ENCODE results near the gene BCKDK.

The BCKDK gene

DNA sequence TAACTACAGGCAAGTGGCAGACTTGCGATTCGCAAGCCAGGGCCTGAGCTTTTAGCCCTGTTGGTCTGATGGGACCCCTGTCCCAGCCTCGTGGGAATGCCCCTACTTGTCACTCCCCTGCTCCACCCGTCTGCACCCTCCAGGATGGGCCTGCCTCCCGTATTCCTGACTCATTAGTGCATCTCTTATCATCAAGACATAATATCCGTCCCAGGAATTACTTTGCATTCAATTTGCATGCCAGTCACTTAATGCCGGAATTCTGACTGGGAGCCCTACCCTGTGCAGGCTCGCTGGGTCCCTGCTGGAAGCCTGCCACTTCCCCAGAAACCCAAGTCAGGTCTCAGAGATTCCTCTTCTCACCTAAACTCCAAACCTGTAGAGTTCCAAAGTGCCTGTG, 22.8 kb upstream of the BCKDK start:
- ATAC-seq: no peak
- peaks cover 6% of the 10 kb centered on the region for H3K36me3 Mint-ChIP-seq (ENCODE audit: low read depth)
- H3K27ac Mint-ChIP-seq: no peak overlapping the region
- H3K9me3 Mint-ChIP-seq: no peaks in the 10 kb centered on the region
- no peak for DNase-seq
- peaks cover 2% of the 10 kb centered on the region for H3K4me1 Mint-ChIP-seq
- no peaks in the 10 kb centered on the region for H3K27me3 Mint-ChIP-seq
- H3K4me3 Mint-ChIP-seq: no peak overlapping the region

DNA sequence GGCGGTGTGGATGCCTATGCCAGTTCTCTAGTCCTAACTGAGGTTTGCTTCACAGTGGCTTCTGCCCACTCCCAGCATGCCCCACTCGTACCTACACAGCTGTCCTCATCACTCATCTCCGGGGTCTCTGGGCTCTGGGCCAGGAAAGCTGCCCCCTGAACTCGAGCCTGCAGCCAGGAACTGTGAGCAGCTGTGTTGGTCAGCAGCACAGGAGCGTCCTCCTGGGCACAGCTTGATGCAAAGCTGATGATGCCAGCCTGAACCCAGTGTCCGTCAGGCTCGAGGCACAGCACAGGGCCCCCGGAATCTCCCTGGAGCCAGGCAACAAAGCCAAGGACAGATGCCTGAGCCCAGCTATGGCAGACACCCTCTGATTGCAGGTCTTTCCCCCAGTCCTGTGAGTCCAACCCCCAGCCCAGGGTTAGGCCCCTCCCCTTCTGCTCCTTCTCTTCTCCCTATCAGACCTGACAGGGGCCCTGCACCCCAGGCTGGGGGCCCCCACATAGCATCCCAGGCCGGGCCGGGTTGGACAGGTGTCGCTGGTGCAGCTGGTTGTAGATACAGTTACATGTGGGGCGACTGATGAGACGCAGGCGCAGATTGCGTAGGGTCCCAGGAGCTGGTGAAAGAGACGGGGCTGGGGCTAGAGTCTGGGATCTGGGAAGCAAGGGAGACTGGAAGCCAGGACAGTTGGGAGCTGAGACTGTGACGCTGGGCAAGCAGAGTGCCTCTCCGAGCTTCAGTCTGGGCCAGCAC, 22.1 kb upstream of the BCKDK start:
- Mint-ChIP-seq H3K9me3 (no peaks in the 10 kb centered on the region), H3K36me3 (ENCODE audit: low read depth) (peaks cover 5% of the 10 kb centered on the region), H3K27ac (peak overlapping the region; percentile 13), H3K4me3 (no peak overlapping the region), H3K27me3 (no peaks in the 10 kb centered on the region), H3K4me1 (peaks cover 6% of the 10 kb centered on the region)
- no peak for ATAC-seq
- DNase-seq: no peak

- Mint-ChIP-seq H3K36me3 (ENCODE audit: low read depth) (peaks cover 8% of the 10 kb centered on the region), H3K27me3 (no peaks in the 10 kb centered on the region), H3K27ac (no peak overlapping the region), H3K4me1 (peaks cover 6% of the 10 kb centered on the region), H3K4me3 (no peak overlapping the region), H3K9me3 (no peaks in the 10 kb centered on the region)
- ATAC-seq: no peak
- no peak for DNase-seq
Measured at GRCh38 chr16:31086629-31086906, 21.6 kb upstream of the BCKDK start.

DNA sequence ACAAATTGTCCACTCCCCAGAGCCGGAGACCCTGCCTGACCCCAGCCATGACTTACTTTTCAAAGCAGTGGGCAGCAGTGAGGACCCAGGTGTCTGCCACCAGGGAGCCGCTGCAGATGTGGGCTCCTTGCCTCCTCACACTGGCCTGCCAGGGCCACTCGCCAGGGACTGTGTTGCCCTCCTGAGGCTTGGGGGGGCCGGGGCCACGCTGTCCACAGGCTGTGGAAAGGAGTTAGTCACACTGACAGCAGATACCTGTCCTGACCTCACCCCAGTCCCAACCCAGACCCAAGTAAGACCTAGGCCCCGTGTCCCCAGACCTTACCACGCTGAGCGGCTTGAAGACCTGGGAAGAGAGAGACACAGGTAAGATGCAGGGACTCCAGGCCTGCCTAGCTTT, 20.7 kb upstream of the BCKDK start:
- H3K27me3 Mint-ChIP-seq: no peaks in the 10 kb centered on the region
- H3K36me3 Mint-ChIP-seq (ENCODE audit: low read depth): peaks cover 6% of the 10 kb centered on the region
- peaks cover 4% of the 10 kb centered on the region for H3K4me1 Mint-ChIP-seq
- DNase-seq (no peak), ATAC-seq (no peak)
- no peak overlapping the region for H3K27ac Mint-ChIP-seq
- no peak overlapping the region for H3K4me3 Mint-ChIP-seq
- H3K9me3 Mint-ChIP-seq: no peaks in the 10 kb centered on the region

DNA sequence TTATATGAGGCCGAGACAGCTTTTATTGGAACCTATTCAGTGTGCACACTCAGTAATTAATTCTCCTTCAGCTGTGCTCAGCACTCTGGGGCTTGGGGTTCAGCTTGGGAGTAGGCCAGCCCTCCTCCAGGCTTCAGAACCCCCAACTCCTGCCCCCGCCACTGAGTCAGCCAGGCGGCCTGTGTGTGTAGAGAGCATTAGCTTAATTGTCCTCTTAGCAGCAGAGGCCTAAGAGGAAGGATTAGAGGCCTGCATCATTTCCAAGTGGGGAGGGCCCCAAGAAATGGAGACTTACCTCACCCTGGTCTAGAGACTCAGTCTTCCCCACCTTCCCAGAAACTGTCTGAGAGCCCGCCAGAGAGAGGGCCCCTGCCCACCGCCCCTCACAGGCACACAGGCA, 20.2 kb upstream of the BCKDK start:
- Mint-ChIP-seq H3K4me3 (no peak overlapping the region), H3K27me3 (no peaks in the 10 kb centered on the region), H3K9me3 (no peaks in the 10 kb centered on the region), H3K36me3 (ENCODE audit: low read depth) (peaks cover 6% of the 10 kb centered on the region), H3K4me1 (peaks cover 4% of the 10 kb centered on the region), H3K27ac (no peak overlapping the region)
- ATAC-seq (no peak), DNase-seq (no peak)

DNA sequence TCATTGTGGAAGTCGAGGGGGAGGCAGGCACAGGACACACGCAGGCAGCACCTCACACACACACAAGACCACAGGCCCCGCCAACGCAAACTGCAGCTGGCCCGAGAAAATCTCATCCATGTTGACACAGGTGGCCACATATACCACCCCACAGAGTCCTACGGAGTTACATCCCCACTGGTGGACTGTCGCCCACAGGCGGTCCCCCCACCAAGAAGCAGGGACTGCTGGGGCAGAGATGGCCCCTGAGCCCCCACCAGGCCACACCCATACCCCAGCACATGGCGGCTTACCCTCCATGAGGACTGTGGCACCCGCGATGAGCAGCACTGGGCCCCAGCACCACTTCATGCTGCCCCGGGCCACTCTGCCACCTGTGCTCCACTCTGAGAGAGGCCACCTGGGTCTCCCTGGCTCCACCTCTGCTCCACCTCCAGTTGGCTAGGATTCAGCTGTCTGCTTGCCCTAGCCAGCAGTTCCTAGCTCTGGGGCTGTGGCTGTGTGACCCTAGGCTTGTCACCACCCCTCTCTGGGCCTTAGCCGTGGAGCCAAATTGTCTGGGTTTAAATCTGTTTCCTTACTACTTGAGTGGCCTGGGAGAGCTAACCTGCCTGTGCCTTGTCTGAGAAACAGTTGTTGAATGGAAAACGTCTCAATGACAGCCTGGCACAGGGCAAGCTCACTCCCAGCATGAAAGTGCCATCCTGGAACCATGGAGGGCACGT, 19.6 kb upstream of the BCKDK start, which contains the start of gene PRSS53:
PRSS53 (minus strand) TSS at position 485 of the 725 bp plus-strand sequence; CDS start at position 351, 134 bp downstream.
- Mint-ChIP-seq H3K27ac (peak within 1 kb of the TSS; percentile 55), H3K4me1 (peaks cover 4% of the 10 kb centered on the region), H3K36me3 (ENCODE audit: low read depth) (peaks cover 6% of the 10 kb centered on the region), H3K9me3 (no peaks in the 10 kb centered on the region), H3K27me3 (no peaks in the 10 kb centered on the region), H3K4me3 (no peak within 1 kb of the TSS)
- ATAC-seq (no peak), DNase-seq (no peak)

DNA sequence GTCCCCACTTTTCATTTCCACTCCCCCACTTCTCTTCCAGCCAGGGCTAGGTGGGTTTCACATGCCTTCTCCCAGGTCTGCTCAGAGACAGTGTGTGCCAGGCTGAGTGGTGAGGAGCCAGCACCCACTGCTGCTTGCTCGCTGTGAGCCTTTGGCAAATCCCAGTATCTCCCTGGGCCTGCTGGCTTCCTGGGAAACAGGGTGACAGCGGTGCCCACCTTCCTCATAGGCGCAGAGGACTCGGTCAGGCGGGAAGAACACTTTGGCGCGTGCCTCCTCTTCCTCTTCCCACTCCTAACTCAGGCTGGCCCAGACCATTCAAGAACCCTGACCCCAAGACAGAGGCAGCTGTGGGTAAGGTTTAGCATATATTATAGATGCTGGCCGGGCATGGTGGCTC, 19.0 kb upstream of the BCKDK start:
- ATAC-seq: no peak
- H3K4me1 Mint-ChIP-seq: peaks cover 10% of the 10 kb centered on the region
- H3K27ac Mint-ChIP-seq: peak overlapping the region; percentile 55
- no peaks in the 10 kb centered on the region for H3K9me3 Mint-ChIP-seq
- H3K4me3 Mint-ChIP-seq: no peak overlapping the region
- no peak for DNase-seq
- peaks cover 6% of the 10 kb centered on the region for H3K36me3 Mint-ChIP-seq (ENCODE audit: low read depth)
- H3K27me3 Mint-ChIP-seq: no peaks in the 10 kb centered on the region

DNA sequence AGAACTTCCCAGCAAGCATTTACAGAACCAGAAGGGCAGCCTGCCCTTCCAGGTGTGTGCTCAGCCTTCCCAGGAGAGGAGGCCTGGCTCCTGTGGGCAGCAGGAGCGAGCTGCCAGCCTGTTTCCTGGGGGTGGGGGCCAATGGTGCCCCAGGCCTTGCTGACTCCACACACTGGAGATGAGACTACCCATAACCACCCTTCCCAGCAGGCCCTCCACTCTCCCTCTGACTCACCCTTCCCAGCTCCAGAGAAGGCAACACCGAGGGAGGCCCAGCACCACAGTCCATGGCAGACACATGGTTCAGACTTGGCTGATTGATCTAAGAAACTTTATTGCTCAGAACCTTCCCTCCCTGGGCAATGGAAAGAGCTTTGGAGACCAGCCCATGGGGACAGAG, 17.6 kb upstream of the BCKDK start:
- peaks cover 19% of the 10 kb centered on the region for H3K4me1 Mint-ChIP-seq
- H3K27ac Mint-ChIP-seq: no peak overlapping the region
- peaks cover 6% of the 10 kb centered on the region for H3K36me3 Mint-ChIP-seq (ENCODE audit: low read depth)
- H3K27me3 Mint-ChIP-seq: no peaks in the 10 kb centered on the region
- ATAC-seq (no peak), DNase-seq (no peak)
- H3K9me3 Mint-ChIP-seq: no peaks in the 10 kb centered on the region
- no peak overlapping the region for H3K4me3 Mint-ChIP-seq

- Mint-ChIP-seq H3K9me3 (no peaks in the 10 kb centered on the region), H3K27ac (no peak overlapping the region), H3K36me3 (ENCODE audit: low read depth) (peaks cover 6% of the 10 kb centered on the region), H3K4me3 (peak overlapping the region; percentile 26), H3K4me1 (peaks cover 25% of the 10 kb centered on the region), H3K27me3 (no peaks in the 10 kb centered on the region)
- no peak for DNase-seq
- ATAC-seq: no peak
Measured at GRCh38 chr16:31092330-31092729, 15.9 kb upstream of the BCKDK start.

DNA sequence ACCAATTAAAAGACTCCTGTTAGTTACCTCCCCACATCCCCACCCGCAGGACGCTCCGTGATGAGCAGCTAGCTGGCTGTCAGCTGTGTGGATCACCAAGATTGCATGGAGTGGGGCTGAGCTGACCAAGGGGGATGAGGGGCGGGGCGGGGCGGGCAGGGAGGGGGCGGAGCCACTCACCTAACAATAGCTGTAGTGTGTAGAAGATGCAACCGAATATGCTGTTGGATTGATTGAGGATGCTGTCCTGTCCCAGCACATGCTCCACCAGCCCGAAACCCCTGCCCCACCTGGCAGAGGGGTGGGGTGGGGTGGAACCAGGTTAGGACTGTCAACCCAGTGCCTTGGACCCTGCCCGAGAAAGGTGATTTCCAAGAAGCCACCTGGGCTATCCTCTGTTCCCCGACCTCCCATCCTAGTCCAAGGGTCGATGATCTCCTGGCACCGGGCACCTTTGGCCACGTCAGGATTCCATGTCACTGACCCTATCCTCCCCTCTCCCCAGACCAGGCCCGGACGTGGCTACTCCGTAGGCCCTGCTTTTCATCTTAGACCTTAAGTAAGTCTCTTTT, 15.0 kb upstream of the BCKDK start:
- ATAC-seq (no peak), DNase-seq (no peak)
- Mint-ChIP-seq H3K4me1 (peaks cover 25% of the 10 kb centered on the region), H3K4me3 (peak overlapping the region; percentile 97), H3K27me3 (no peaks in the 10 kb centered on the region), H3K27ac (no peak overlapping the region), H3K9me3 (no peaks in the 10 kb centered on the region), H3K36me3 (ENCODE audit: low read depth) (peaks cover 6% of the 10 kb centered on the region)

- H3K4me1 Mint-ChIP-seq: peaks cover 25% of the 10 kb centered on the region
- peak overlapping the region; percentile 88 for H3K27ac Mint-ChIP-seq
- DNase-seq: peak; percentile 21
- no peaks in the 10 kb centered on the region for H3K9me3 Mint-ChIP-seq
- H3K4me3 Mint-ChIP-seq: peak overlapping the region; percentile 97
- H3K36me3 Mint-ChIP-seq (ENCODE audit: low read depth): peaks cover 6% of the 10 kb centered on the region
- no peaks in the 10 kb centered on the region for H3K27me3 Mint-ChIP-seq
- ATAC-seq: no peak
Measured at GRCh38 chr16:31094088-31094423, 14.1 kb upstream of the BCKDK start.

DNA sequence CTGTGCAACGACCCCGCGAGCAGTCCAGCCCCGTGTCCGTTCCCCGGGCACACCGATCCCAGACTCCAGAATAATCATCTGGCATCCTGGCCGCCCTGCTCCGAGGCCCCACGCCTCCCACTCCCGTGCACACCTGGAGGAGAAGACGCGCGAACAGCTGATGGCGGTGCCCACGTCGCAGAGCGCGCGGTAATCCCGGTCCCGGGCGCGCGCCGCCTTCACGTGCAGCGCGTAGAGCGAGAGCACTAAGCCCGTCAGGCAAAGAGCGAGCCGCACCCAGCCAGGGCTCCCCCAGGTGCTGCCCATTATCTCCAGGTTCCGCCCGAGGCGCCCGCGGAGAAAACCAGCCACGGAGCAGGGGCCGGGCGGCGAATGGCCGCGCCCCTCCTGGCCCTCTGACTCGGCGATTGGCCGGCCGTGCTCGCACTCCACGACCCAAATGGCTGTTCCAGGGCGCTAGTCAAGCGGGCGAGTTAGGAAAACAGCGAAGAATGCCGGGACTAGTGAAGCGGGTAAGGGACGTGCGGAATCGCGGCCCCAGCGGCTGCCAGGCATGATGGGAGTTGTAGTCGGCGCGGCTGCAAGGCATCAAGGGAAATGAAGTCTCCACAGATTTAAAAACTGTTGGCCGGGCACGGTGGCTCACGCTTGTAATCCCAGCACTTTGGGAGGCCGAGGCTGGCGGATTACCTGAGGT, 13.6 kb upstream of the BCKDK start, which contains the start of gene VKORC1:
VKORC1 (minus strand) TSS at position 374 of the 697 bp plus-strand sequence; CDS start at position 306, 68 bp downstream.
- H3K36me3 Mint-ChIP-seq (ENCODE audit: low read depth): peaks cover 6% of the 10 kb centered on the region
- peaks cover 25% of the 10 kb centered on the region for H3K4me1 Mint-ChIP-seq
- ATAC-seq (peak; percentile 92), DNase-seq (peak; percentile 88)
- H3K27me3 Mint-ChIP-seq: no peaks in the 10 kb centered on the region
- H3K4me3 Mint-ChIP-seq: peak within 1 kb of the TSS; percentile 97
- H3K9me3 Mint-ChIP-seq: no peaks in the 10 kb centered on the region
- peak within 1 kb of the TSS; percentile 88 for H3K27ac Mint-ChIP-seq

DNA sequence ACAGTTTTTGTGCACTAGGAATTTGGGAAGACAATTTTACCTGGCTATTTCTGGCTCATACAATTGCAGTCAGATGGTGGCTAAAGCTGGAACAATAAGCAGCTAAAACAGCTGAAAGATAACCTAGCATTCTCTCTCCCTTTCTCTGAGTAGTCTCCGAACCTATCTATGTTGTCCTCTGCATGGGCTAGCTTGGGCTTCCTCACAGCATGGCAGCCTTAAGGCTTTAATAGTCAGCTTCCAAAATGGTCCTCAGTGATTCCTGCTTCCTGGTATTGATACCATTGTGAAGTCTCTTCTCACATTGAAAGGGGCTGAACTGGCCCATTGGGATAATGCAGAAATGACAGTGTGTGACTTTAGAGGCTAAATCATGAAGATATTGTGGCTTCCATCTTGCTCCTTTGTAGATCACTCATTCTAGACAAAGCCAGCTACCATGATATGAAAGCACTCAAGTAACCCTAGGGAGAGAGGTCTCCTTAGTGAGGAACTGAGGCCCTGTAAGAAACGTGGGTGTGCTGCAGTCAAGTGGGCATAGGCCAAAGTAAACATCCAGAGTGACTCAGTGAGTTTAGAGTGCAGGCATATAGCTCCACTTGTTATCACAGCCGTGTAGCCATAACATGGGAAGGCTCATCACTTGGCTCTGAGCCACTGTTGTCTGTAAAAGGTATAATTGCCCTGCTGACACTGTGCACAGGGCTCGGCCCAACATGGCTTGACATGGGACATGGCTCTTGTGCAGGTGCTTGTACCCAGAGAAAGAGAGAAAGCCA, 8.1 kb upstream of the BCKDK start:
- no peaks in the 10 kb centered on the region for H3K36me3 Mint-ChIP-seq (ENCODE audit: low read depth)
- DNase-seq: no peak
- no peak overlapping the region for H3K4me3 Mint-ChIP-seq
- ATAC-seq: no peak
- no peaks in the 10 kb centered on the region for H3K9me3 Mint-ChIP-seq
- H3K27me3 Mint-ChIP-seq: no peaks in the 10 kb centered on the region
- peaks cover 9% of the 10 kb centered on the region for H3K4me1 Mint-ChIP-seq
- no peak overlapping the region for H3K27ac Mint-ChIP-seq

Data from activated naive CD8-positive, alpha-beta T cell treated with anti-CD3 and anti-CD28 coated beads, Interleukin-2, amount 50 U/mL, for 24 hours (primary cell).